HEK293 (cell line): ENCODE data around the gene VWC2L.

ENCODE experiments used
- KLF10 ChIP-seq: fragments of 450-650 bp; IDR thresholded peaks from 2 replicates; pipeline ENCODE4 v1.5.1; 2018; ENCODE audit warnings: missing biosample characterization, mild to moderate bottlenecking, missing genetic modification characterization
- REST ChIP-seq: fragments of 450-650 bp; formaldehyde crosslinking; IDR thresholded peaks from 2 replicates; pipeline ENCODE4 v1.5.1; 2016; ENCODE audit warnings: missing biosample characterization, missing genetic modification characterization
- SP2 ChIP-seq: fragments of 450-650 bp; formaldehyde crosslinking; IDR thresholded peaks from 2 replicates; pipeline ENCODE4 v1.5.1; 2016; ENCODE audit warnings: missing biosample characterization, missing genetic modification characterization
- YY1 ChIP-seq: fragments of 450-650 bp; formaldehyde crosslinking; IDR thresholded peaks from 2 replicates; pipeline ENCODE4 v1.5.1; 2018; ENCODE audit warnings: missing biosample characterization, missing genetic modification characterization
- ZBTB6 ChIP-seq: fragments of 450-650 bp; formaldehyde crosslinking; IDR thresholded peaks from 2 replicates; pipeline ENCODE4 v1.5.1; 2017; ENCODE audit warnings: missing biosample characterization, missing genetic modification characterization
- ZNF600 ChIP-seq: fragments of 450-650 bp; formaldehyde crosslinking; IDR thresholded peaks from 2 replicates; pipeline ENCODE4 v1.5.1; 2016; ENCODE audit warnings: missing biosample characterization, missing genetic modification characterization
- ZNF658 ChIP-seq: fragments of 450-650 bp; formaldehyde crosslinking; IDR thresholded peaks from 2 replicates; pipeline ENCODE4; 2016; ENCODE audit warnings: missing biosample characterization, missing genetic modification characterization
- ZNF670 ChIP-seq: fragments of 450-650 bp; formaldehyde crosslinking; IDR thresholded peaks from 2 replicates; pipeline ENCODE4 v1.5.1; 2016; ENCODE audit warnings: missing biosample characterization, missing genetic modification characterization, low read depth
- TF ChIP-seq, protein P1 (sequence below): fragments of 450-650 bp; formaldehyde crosslinking; IDR thresholded peaks from 2 replicates; pipeline ENCODE4 v1.5.1; 2016; ENCODE audit warnings: missing biosample characterization, missing genetic modification characterization

DNA sequence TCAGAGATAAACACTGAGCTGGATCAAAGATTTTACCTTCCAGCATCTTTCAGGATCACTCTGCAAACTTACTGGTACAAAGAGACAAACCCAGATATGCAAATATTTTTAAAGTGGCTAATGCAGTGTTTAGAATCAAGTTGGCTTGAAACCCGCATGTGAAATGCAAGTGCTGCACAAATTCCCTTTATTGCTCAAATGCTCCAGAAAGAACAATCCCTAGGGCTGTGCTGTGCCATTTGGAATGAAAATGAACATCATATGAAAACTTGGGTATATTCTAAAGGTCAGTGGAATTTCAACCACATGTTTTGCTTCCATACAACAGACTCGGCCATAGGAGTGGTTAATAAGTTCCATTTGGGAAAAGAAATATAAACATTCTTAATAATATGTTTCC lies 139.1 kb downstream of the VWC2L start:
- TF ChIP-seq ZBTB6 (tag by site-specific recombination) (no peak), SP2 (tag by site-specific recombination) (no peak), ZNF658 (tag by site-specific recombination) (no peak), YY1 (tag by site-specific recombination) (no peak), REST (no peak), ZNF600 (tag by site-specific recombination) (no peak), KLF10 (tag by site-specific recombination) (no peak), ZNF670 (tag by site-specific recombination) (no peak)
- TF ChIP-seq, protein P1, sequence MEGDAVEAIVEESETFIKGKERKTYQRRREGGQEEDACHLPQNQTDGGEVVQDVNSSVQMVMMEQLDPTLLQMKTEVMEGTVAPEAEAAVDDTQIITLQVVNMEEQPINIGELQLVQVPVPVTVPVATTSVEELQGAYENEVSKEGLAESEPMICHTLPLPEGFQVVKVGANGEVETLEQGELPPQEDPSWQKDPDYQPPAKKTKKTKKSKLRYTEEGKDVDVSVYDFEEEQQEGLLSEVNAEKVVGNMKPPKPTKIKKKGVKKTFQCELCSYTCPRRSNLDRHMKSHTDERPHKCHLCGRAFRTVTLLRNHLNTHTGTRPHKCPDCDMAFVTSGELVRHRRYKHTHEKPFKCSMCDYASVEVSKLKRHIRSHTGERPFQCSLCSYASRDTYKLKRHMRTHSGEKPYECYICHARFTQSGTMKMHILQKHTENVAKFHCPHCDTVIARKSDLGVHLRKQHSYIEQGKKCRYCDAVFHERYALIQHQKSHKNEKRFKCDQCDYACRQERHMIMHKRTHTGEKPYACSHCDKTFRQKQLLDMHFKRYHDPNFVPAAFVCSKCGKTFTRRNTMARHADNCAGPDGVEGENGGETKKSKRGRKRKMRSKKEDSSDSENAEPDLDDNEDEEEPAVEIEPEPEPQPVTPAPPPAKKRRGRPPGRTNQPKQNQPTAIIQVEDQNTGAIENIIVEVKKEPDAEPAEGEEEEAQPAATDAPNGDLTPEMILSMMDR (tag by site-specific recombination), result no peak
